ENCODE measurements around the gene GRIN1. TPM values are rescaled to one million over a fixed set of nuclear protein-coding genes. Genes with fewer than 3 reads are reported as not detected.

Gene GRIN1
- total and polyA plus RNA-seq, 2 of the 13 experiments (the other 11 are each of a cell fraction or from before 2014, with no cell fraction given): 0.13 TPM; not detected in 1

DNA sequence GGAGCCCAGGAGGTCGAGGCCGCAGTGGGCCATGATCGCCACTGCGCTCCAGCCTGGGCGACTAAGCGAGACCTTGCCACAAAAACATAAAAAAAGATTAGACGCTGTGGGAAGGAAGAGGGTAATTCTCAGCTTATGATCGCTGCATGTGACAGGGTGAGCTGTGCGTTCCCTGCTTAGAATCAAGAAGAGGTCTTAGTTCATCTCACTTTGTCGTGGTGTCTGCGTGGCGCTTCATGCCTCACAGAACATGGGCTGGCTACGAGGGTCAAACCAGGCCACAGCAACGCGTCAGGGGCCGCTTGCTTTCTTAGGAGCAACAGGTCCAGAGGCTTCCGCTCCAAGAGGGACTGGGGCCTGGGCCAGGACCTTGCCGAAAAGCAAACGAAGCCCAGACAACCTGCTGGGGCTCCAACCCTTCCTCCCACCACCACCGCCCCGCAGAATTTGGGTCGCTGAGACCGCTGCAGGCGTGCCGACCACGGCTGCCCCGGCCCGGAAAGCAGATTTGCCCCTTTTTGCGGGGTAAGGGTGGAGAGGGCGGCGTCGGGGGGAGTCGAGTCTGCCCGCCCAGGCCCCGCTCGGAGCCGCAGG, 10.0 kb upstream of the GRIN1 start (continued):
- TF ChIP-seq ZNF230 (CRISPR knock-in tag; IDR thresholded peaks at IDR 0.05) (peak; percentile 11; the same call in 1 of the 2 replicates), SALL2 (CRISPR knock-in tag; IDR thresholded peaks at IDR 0.05) (0 out of 2 replicates have a peak, but pooled peaks have one; percentile 2), ZFX (CRISPR knock-in tag; IDR thresholded peaks at IDR 0.05; ENCODE audit: low read depth) (peak; percentile 29; the same call in 1 of the 2 replicates), RBM39 (IDR thresholded peaks at IDR 0.05; ENCODE audit: low read depth, low read length, poor library complexity, severe bottlenecking) (no peak), GFI1 (CRISPR knock-in tag; IDR thresholded peaks at IDR 0.05; ENCODE audit: borderline replicate concordance) (peak; percentile 12; the same call in 1 of the 2 replicates), ZNF660 (CRISPR knock-in tag; IDR thresholded peaks at IDR 0.05; ENCODE audit: borderline replicate concordance, low read depth) (no peak), YEATS4 (CRISPR knock-in tag; IDR thresholded peaks at IDR 0.05; ENCODE audit: borderline replicate concordance) (no peak; the same call in 1 of the 2 replicates), JUND (CRISPR knock-in tag; IDR thresholded peaks at IDR 0.05) (no peak), ZNF619 (CRISPR knock-in tag; IDR thresholded peaks at IDR 0.05) (no peak), ZNF589 (CRISPR knock-in tag; conservative IDR thresholded peaks at IDR 0.05) (peak; percentile 25; the same call in 1 of the 2 replicates), FLYWCH1 (CRISPR knock-in tag; IDR thresholded peaks at IDR 0.05) (no peak), KMT2A (CRISPR knock-in tag; IDR thresholded peaks at IDR 0.05) (no peak), ZNF510 (CRISPR knock-in tag; IDR thresholded peaks at IDR 0.05; ENCODE audit: low read depth) (no peak), ZNF382 (CRISPR knock-in tag; IDR thresholded peaks at IDR 0.05; ENCODE audit: borderline replicate concordance) (no peak), ZNF709 (CRISPR knock-in tag; IDR thresholded peaks at IDR 0.05) (peak; percentile 28; the same call in 1 of the 2 replicates), ZNF607 (CRISPR knock-in tag; IDR thresholded peaks at IDR 0.05; ENCODE audit: borderline replicate concordance) (0 out of 2 replicates have a peak, but pooled peaks have one; percentile 13), ZFYVE20 (CRISPR knock-in tag; IDR thresholded peaks at IDR 0.05; ENCODE audit: borderline replicate concordance, low read depth) (0 out of 2 replicates have a peak, but pooled peaks have one; percentile 13)
- TF ChIP-seq, protein P1, sequence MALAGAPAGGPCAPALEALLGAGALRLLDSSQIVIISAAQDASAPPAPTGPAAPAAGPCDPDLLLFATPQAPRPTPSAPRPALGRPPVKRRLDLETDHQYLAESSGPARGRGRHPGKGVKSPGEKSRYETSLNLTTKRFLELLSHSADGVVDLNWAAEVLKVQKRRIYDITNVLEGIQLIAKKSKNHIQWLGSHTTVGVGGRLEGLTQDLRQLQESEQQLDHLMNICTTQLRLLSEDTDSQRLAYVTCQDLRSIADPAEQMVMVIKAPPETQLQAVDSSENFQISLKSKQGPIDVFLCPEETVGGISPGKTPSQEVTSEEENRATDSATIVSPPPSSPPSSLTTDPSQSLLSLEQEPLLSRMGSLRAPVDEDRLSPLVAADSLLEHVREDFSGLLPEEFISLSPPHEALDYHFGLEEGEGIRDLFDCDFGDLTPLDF (CRISPR knock-in tag; IDR thresholded peaks at IDR 0.05): no peak
- TF ChIP-seq, protein P2, sequence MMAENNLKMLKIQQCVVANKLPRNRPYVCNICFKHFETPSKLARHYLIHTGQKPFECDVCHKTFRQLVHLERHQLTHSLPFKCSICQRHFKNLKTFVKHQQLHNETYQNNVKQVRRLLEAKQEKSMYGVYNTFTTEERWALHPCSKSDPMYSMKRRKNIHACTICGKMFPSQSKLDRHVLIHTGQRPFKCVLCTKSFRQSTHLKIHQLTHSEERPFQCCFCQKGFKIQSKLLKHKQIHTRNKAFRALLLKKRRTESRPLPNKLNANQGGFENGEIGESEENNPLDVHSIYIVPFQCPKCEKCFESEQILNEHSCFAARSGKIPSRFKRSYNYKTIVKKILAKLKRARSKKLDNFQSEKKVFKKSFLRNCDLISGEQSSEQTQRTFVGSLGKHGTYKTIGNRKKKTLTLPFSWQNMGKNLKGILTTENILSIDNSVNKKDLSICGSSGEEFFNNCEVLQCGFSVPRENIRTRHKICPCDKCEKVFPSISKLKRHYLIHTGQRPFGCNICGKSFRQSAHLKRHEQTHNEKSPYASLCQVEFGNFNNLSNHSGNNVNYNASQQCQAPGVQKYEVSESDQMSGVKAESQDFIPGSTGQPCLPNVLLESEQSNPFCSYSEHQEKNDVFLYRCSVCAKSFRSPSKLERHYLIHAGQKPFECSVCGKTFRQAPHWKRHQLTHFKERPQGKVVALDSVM (CRISPR knock-in tag; IDR thresholded peaks at IDR 0.05): 0 out of 2 replicates have a peak, but pooled peaks have one; percentile 19
- TF ChIP-seq, protein P3, sequence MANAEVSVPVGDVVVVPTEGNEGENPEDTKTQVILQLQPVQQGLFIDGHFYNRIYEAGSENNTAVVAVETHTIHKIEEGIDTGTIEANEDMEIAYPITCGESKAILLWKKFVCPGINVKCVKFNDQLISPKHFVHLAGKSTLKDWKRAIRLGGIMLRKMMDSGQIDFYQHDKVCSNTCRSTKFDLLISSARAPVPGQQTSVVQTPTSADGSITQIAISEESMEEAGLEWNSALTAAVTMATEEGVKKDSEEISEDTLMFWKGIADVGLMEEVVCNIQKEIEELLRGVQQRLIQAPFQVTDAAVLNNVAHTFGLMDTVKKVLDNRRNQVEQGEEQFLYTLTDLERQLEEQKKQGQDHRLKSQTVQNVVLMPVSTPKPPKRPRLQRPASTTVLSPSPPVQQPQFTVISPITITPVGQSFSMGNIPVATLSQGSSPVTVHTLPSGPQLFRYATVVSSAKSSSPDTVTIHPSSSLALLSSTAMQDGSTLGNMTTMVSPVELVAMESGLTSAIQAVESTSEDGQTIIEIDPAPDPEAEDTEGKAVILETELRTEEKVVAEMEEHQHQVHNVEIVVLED (CRISPR knock-in tag; IDR thresholded peaks at IDR 0.05; ENCODE audit: borderline replicate concordance): no peak
- TF ChIP-seq, protein P4, sequence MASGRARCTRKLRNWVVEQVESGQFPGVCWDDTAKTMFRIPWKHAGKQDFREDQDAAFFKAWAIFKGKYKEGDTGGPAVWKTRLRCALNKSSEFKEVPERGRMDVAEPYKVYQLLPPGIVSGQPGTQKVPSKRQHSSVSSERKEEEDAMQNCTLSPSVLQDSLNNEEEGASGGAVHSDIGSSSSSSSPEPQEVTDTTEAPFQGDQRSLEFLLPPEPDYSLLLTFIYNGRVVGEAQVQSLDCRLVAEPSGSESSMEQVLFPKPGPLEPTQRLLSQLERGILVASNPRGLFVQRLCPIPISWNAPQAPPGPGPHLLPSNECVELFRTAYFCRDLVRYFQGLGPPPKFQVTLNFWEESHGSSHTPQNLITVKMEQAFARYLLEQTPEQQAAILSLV (CRISPR knock-in tag; IDR thresholded peaks at IDR 0.05; ENCODE audit: borderline replicate concordance): no peak
- TF ChIP-seq, protein P5, sequence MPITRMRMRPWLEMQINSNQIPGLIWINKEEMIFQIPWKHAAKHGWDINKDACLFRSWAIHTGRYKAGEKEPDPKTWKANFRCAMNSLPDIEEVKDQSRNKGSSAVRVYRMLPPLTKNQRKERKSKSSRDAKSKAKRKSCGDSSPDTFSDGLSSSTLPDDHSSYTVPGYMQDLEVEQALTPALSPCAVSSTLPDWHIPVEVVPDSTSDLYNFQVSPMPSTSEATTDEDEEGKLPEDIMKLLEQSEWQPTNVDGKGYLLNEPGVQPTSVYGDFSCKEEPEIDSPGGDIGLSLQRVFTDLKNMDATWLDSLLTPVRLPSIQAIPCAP (CRISPR knock-in tag; IDR thresholded peaks at IDR 0.05; ENCODE audit: low read depth): no peak

Data from HepG2 (cell line).